Measurements from ENCODE around the gene CCDC174. TPM values are rescaled to one million over a fixed set of nuclear protein-coding genes. Genes with fewer than 3 reads are reported as not detected.

The CCDC174 gene
- total RNA-seq, 1 donor from 2014 or later = 18.6 TPM

DNA sequence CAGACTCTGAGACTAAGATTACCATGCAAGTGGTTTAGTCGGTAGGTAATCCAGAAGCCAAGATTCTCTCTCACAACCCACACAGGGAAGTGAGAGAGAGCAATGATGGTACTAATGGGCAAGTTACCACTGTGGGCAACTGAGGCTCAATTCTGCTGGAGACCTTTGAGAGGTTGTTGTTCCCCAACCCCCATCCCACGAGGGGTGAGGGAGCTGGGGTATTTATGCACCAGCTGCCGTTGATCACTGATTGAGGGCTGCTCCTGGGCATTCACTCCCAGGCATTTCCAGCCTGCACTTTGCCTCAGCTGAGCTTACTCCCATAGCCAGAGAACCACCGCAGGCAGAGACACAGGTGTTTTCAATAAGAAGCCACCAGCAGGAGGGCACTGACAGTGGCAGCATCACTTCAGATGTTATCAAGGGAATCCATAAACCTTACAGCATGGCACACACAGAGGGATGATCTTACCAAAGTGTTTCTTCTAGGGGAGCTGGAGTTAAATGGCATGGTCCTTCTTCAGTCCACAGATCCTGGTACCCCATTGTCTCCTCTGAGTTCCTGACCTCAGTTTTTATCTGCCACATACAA is 15.0 kb upstream of the CCDC174 start:
- no peak for DNase-seq (ENCODE audit: low spot score)
- H3K4me1 Mint-ChIP-seq (ENCODE audit: low read depth) = no peaks in the 10 kb centered on the region
- TF ChIP-seq CTCF (IDR thresholded peaks at IDR 0.05) = no peak
- H3K27me3 Mint-ChIP-seq (ENCODE audit: low read depth) = peaks cover 48% of the 10 kb centered on the region
- H3K27ac Mint-ChIP-seq (ENCODE audit: unreplicated experiment) = no peak overlapping the region
- peaks cover 1% of the 10 kb centered on the region for H3K36me3 Mint-ChIP-seq (ENCODE audit: low read depth)
- H3K4me3 Mint-ChIP-seq (ENCODE audit: unreplicated experiment) = no peak overlapping the region
- no peaks in the 10 kb centered on the region for H3K9me3 Mint-ChIP-seq (ENCODE audit: low read depth)

DNA sequence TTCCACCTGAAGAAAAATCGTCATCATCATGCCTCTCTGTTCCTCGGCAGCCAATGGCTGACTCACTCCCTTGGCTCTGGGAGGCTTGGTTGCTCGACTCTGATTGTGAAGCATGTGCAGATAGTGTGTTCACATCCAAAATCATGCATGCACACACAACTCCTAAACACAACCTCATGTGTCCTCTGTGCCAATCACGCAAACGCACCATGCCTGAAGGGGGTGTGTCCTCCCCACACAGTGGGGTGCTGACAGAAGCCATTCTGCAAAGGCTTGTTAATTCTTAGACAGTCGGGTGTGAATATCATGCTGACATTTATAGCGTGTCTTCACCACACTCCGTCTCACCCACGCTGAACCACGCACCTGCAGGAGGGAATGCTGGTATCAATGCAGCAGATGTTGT is 11.4 kb upstream of the CCDC174 start:
- Mint-ChIP-seq H3K4me3 (ENCODE audit: unreplicated experiment) (no peak overlapping the region), H3K9me3 (ENCODE audit: low read depth) (no peaks in the 10 kb centered on the region), H3K27ac (ENCODE audit: unreplicated experiment) (no peak overlapping the region), H3K27me3 (ENCODE audit: low read depth) (peaks cover 70% of the 10 kb centered on the region), H3K4me1 (ENCODE audit: low read depth) (no peaks in the 10 kb centered on the region), H3K36me3 (ENCODE audit: low read depth) (peaks cover 1% of the 10 kb centered on the region)
- no peak for TF ChIP-seq CTCF (IDR thresholded peaks at IDR 0.05)
- no peak for DNase-seq (ENCODE audit: low spot score)

GRCh38 chr3:14640734-14641133 is 10.8 kb upstream of the CCDC174 start:
- H3K36me3 Mint-ChIP-seq (ENCODE audit: low read depth) = no peaks in the 10 kb centered on the region
- DNase-seq (ENCODE audit: low spot score) = no peak
- H3K9me3 Mint-ChIP-seq (ENCODE audit: low read depth) = no peaks in the 10 kb centered on the region
- TF ChIP-seq CTCF (IDR thresholded peaks at IDR 0.05) = no peak
- no peaks in the 10 kb centered on the region for H3K4me1 Mint-ChIP-seq (ENCODE audit: low read depth)
- no peak overlapping the region for H3K27ac Mint-ChIP-seq (ENCODE audit: unreplicated experiment)
- no peak overlapping the region for H3K4me3 Mint-ChIP-seq (ENCODE audit: unreplicated experiment)
- peaks cover 65% of the 10 kb centered on the region for H3K27me3 Mint-ChIP-seq (ENCODE audit: low read depth)

GRCh38 chr3:14641346-14641745 is 10.2 kb upstream of the CCDC174 start:
- Mint-ChIP-seq H3K27me3 (ENCODE audit: low read depth) (peaks cover 63% of the 10 kb centered on the region), H3K4me3 (ENCODE audit: unreplicated experiment) (no peak overlapping the region), H3K4me1 (ENCODE audit: low read depth) (no peaks in the 10 kb centered on the region), H3K36me3 (ENCODE audit: low read depth) (no peaks in the 10 kb centered on the region), H3K9me3 (ENCODE audit: low read depth) (no peaks in the 10 kb centered on the region), H3K27ac (ENCODE audit: unreplicated experiment) (no peak overlapping the region)
- DNase-seq (ENCODE audit: low spot score) = no peak
- TF ChIP-seq CTCF (IDR thresholded peaks at IDR 0.05) = no peak

GRCh38 chr3:14645453-14645852 is 6.1 kb upstream of the CCDC174 start:
- Mint-ChIP-seq H3K4me3 (ENCODE audit: unreplicated experiment) (no peak overlapping the region), H3K27me3 (ENCODE audit: low read depth) (peaks cover 31% of the 10 kb centered on the region), H3K4me1 (ENCODE audit: low read depth) (peaks cover under 1% of the 10 kb centered on the region)

More at GRCh38 chr3:14645453-14645852, 6.1 kb upstream of the CCDC174 start:
- DNase-seq (ENCODE audit: low spot score) = no peak
- Mint-ChIP-seq H3K9me3 (ENCODE audit: low read depth) (no peaks in the 10 kb centered on the region), H3K36me3 (ENCODE audit: low read depth) (peaks cover under 1% of the 10 kb centered on the region), H3K27ac (ENCODE audit: unreplicated experiment) (no peak overlapping the region)
- no peak for TF ChIP-seq CTCF (IDR thresholded peaks at IDR 0.05)
